Measurements from ENCODE around the gene GUCD1.

DNA sequence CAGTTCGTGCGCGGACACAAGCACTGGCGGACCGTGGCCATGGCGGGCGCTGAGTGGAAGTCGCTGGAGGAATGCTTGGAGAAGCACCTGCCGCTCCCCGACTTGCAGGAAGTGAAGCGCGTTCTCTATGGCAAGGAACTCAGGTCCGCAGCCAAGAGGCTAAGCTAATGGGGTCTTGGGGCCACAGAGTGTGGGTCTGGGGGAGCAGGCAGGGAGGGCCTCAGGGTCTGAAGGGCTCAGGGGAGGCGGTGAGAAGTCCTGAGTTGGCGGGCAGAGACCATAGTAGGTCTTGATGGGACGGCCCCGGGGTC is 59.6 kb downstream of the GUCD1 start:
- TF ChIP-seq POLR2A (IDR thresholded peaks at IDR 0.05; ENCODE audit: low read depth, low read length) (no peak), SPI1 (IDR thresholded peaks at IDR 0.05; ENCODE audit: low read depth, low read length) (no peak), POLR2AphosphoS5 (IDR thresholded peaks at IDR 0.05; ENCODE audit: low read depth, low read length) (no peak), PAX5 (IDR thresholded peaks at IDR 0.05; ENCODE audit: insufficient read depth, low read length, severe bottlenecking) (no peak)

Data from GM12891 (cell line).